SKM-1 (cell line): Measurements from ENCODE around the gene DCDC2.
"Not testable (repeated sequence)": the region's sequence is repeated elsewhere in the genome, so short reads cannot be mapped to it uniquely, and the experiment has no call there.

Experiments used
- DNase-seq: peaks from one replicate; lab custom pipeline; 2025; ENCODE audit not compliant: unreplicated experiment; lab: John Stamatoyannopoulos, UW

Gene DCDC2

GRCh38 chr6:24227556-24227955, 130.3 kb downstream of the DCDC2 start:
- DNase-seq: no peak

GRCh38 chr6:24226541-24226940, 131.3 kb downstream of the DCDC2 start:
- no peak for DNase-seq

DNA sequence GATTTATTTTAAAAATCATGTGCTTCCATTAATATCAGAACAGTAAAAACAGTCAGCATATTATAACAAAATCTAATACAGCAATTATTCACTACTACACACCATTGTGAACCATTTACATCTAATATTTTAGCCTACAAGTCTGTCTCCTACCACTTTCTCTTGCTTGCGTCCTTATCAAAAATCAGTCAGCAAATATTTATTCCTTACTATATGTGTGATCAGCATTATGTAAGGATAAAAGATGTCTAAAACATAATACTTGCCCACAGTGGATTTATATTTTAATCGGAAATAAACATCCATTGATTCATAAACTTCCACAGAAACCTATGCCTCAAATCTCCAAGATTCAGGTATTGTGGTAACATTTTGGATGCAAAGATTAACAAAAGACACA, 132.0 kb downstream of the DCDC2 start:
- no peak for DNase-seq

- no peak for DNase-seq
These were observed 134.5 kb downstream of the DCDC2 start for GRCh38 chr6:24223115-24223919.

DNA sequence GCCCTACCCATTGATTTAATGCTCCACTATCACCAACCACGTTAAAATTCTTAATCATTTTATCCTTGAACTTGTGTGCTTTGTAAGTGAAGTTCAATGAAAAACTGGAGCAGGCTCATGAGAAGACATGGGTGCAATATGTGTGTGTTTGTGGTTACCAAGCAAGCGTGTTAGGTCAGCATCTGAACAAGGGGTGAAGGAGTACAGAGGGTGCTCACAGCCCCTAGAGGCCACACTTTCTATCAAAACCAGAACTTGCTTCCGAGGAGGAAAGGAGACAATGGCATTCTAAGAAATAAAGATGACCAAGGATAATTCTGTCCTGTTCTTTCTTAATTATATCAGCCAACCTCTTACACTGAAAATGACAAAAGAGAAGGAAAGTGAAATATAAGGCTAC, 138.2 kb downstream of the DCDC2 start:
- no peak for DNase-seq

- DNase-seq: no peak
These were observed 142.9 kb downstream of the DCDC2 start for GRCh38 chr6:24214984-24215383.

DNA sequence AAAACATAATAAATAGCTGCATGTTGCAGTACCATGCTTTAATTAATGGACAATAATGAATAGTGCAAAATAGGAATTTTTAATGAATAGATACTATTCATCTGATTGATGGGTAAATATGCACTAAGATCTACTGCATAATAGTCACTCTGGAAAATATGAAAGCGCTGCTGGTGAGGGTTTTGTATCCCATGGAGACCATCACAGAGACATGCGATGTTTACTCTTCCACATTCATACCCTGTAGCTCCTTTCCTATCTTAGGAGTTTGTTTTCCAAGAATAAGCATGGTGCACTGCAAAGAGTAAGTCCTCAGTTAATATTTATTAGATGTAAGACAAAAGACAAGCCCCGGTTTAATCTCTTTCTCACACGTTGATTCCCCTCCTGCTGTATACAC, 150.4 kb downstream of the DCDC2 start:
- DNase-seq: no peak

DNA sequence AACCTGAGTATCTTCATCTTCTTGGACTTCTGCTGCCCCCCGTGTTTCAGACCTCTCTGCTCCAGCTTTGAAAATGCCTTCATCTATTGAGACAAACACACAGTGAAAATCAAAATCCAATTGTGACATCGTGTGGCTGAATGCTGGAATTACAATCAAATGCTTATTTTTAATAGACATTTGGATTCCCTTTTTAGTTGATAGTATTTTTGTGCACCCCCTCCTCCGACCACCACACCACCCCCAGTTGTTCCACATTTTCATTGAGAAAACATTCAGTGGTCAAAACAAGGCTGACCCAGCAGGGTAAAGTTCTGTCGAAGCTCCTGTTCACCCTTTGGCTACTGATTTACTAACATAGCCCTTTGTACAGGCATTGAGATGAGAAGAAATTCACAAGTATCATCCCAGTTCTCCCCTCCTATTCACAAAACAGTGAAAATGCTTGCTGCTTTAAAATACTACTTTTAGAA, 152.8 kb downstream of the DCDC2 start:
- peak; percentile 16 for DNase-seq

- DNase-seq: not testable (repeated sequence)
These were observed 153.7 kb downstream of the DCDC2 start for GRCh38 chr6:24204113-24204512.

DNA sequence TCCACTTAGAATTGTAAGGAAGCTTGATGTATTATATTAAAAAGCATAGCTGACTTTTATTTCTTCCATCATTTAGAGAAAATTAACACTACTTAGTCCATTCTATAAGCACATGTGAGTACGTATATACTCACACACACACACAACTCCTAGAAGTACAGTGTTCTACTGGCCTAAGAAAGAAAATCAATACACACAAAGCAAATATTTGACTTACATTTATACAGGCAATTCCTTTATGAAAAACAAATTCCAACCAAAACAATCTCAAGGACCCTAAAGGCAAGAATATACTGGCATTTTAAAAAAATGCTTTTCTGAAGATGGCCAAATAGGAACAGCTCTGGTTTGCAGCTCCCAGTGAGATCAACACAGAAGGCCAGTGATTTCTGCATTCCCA, 160.0 kb downstream of the DCDC2 start:
- no peak for DNase-seq

DNA sequence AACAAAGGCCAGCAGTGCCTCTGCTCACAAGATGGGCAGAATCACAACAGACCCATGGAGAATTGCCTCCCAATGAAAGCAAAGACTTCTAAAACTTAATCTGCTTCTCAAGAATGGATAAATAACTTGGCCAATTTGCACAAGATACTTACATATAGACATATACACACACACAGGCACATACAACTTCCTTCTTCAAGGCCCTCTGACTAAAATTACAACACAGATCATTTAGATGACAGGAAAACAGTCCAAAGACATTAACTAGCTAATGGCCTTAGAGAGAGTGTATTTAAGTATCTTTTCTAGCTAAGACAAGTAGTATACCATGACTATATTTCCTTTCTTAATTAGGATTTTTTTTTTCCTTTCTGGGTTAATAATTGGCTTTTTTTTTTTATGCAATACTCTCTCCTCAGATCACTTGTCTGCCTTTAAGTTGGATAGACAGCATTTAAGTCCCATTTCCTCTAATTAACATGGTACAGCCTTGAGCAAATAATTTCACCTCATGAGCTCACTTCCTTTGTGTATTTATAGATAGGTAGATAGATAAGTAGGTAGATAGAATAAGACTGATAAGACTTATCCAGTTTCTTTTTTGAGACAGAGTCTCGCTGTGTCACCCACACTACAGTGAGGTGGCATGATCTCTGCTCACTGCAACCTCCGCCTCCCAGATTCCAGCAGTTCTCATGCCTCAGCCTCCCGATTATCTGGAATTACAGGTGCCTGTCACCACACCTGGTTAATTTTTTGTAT, 161.8 kb downstream of the DCDC2 start:
- no peak for DNase-seq

- no peak for DNase-seq
These were observed 162.7 kb downstream of the DCDC2 start for GRCh38 chr6:24194978-24195700.

DNA sequence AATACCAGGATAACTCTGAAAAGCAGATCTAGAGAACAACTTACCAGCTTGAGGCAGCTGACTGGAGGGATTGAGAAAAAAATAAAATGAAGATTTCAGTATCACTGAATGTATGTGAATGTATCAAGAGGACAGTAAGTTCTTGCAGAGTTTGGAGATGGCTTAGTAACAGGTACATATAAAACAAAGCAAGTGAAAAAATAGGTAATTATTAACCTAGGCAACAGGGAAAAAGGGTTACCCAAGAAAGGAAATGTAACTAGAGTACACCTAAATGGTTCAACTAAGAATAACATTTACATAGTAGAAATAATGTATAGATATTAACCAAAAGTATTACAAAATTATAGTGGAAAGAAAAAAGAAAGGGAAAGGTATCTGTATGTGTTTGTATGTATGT, 164.5 kb downstream of the DCDC2 start:
- DNase-seq: no peak

GRCh38 chr6:24191346-24191745, 166.5 kb downstream of the DCDC2 start:
- DNase-seq: no peak

- no peak for DNase-seq
These were observed 169.2 kb downstream of the DCDC2 start for GRCh38 chr6:24188578-24189080.

GRCh38 chr6:24187965-24188577, 169.8 kb downstream of the DCDC2 start:
- DNase-seq: no peak

DNA sequence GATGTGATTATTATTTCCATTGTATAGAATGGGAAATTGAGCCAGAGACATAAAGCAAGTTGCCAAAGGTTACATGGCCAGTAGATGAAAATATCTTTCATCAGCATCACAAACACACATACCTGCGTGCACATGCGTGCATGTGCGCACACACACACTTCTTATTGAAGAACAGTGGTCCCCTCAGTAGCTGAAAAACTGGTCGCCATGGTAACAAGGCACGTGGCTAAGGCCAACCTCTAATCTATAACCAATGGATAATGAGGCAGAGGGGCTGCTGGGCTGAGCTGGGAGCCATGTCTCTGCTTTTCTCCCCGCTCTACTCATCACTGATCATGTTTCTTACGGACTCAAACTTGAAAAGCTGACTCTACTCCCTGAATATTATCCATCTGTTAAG, 171.5 kb downstream of the DCDC2 start:
- no peak for DNase-seq

DNA sequence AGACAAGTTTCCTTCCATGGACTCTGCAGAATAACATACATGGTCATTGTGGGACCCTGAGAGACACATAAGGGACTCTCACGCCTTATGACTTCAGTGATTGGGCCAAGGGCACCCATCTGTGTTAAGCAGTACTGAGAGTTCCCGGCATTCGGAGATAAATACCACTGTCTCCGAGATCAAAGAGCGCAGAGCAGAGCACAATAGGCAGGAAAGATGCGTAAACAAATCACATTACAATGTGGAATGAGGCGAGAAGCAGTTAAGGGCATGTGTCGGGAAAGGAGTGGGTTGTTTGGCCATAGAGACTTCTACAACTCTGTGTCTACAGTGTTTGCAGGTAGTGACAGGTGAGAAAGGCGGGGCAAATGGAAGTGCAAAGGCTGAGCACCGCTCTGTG, 174.3 kb downstream of the DCDC2 start:
- no peak for DNase-seq

DNA sequence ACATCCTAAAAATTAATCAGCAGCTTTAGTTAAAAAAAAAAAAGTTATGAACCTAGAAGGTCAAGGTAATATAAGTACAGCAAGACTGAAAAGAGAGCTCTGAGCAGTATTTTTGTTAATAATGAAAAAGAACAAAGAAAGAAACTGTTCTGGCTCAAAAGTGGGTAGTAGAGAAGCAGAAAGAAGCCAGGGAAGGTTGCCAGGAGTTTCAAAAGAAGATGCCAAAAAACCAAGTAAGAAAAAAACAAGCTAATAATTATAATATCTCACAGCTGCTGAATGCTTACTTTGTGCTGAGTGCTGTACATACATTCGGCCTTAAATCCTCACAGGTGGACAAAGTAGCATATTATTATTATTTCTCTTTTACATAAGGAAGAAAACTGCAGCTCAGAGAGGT, 200.0 kb downstream of the DCDC2 start:
- no peak for DNase-seq

- no peak for DNase-seq
These were observed 203.7 kb downstream of the DCDC2 start for GRCh38 chr6:24154121-24154520.

DNA sequence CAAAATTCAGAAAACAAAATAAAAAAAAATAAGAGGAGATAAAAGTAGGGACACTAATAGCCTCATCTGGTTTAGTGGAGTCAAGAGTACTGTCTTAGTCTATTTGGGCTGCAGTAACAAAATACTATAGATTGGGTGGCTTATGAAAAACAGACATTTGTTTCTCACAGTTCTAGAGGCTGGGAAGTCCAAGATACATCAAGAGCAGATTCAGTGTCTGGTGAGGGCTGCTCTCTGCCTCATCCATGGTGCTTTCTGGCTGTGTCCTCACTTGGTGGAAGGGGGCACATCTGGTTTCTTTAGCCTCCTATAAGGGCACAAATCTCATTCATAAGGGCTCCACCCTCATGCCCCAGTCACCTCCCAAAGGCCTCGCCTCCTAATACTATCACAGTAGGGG, 205.8 kb downstream of the DCDC2 start:
- no peak for DNase-seq
